Parathyroid adenoma (tissue), 2 donors: Measurements from ENCODE around the gene BMF.

Source experiments
- H2AFZ ChIP-seq: fragments of 300-600 bp; sonication (generic); one replicate; pipeline ENCODE4 v1.7.0; 2017; ENCODE audit warnings: antibody characterized with exemption, mild to moderate bottlenecking
- H3K27ac ChIP-seq: fragments of 300-600 bp; sonication (generic); one replicate; pipeline ENCODE4 v1.7.0; 2017
- H3K27me3 ChIP-seq: fragments of 300-600 bp; sonication (generic); one replicate; pipeline ENCODE4 v1.7.0; 2017; ENCODE audit warnings: low read length; ENCODE audit not compliant: control insufficient read depth, insufficient read depth
- H3K36me3 ChIP-seq: fragments of 300-600 bp; sonication (generic); one replicate; pipeline ENCODE4 v1.7.0; 2017; ENCODE audit warnings: low read length; ENCODE audit not compliant: control insufficient read depth, insufficient read depth
- H3K4me1 ChIP-seq: fragments of 300-600 bp; sonication (generic); one replicate; pipeline ENCODE4 v1.7.0; 2017; ENCODE audit warnings: control low read depth
- H3K4me2 ChIP-seq: fragments of 300-600 bp; sonication (generic); one replicate; pipeline ENCODE4 v1.7.0; 2017; ENCODE audit warnings: low read length
- H3K4me3 ChIP-seq: fragments of 300-600 bp; sonication (generic); one replicate; pipeline ENCODE4 v1.7.0; 2017; ENCODE audit warnings: low read depth, low read length
- H3K79me2 ChIP-seq: fragments of 300-600 bp; sonication (generic); one replicate; pipeline ENCODE4 v1.7.0; 2017; ENCODE audit warnings: control low read depth
- H3K9ac ChIP-seq: fragments of 300-600 bp; sonication (generic); one replicate; pipeline ENCODE4 v1.7.0; 2017; ENCODE audit warnings: mild to moderate bottlenecking
- H3K9me3 ChIP-seq: fragments of 300-600 bp; sonication (generic); one replicate; pipeline ENCODE4 v1.7.0; 2017; ENCODE audit warnings: low read length; ENCODE audit not compliant: control insufficient read depth
- TF ChIP-seq, protein P1 (sequence below): fragments of 300-600 bp; sonication (generic); IDR thresholded peaks from one replicate; pipeline ENCODE4 v1.7.0; 2017; ENCODE audit warnings: antibody characterized with exemption, mild to moderate bottlenecking
- donor health status: primary hyperparathyroidism.

BMF gene

DNA sequence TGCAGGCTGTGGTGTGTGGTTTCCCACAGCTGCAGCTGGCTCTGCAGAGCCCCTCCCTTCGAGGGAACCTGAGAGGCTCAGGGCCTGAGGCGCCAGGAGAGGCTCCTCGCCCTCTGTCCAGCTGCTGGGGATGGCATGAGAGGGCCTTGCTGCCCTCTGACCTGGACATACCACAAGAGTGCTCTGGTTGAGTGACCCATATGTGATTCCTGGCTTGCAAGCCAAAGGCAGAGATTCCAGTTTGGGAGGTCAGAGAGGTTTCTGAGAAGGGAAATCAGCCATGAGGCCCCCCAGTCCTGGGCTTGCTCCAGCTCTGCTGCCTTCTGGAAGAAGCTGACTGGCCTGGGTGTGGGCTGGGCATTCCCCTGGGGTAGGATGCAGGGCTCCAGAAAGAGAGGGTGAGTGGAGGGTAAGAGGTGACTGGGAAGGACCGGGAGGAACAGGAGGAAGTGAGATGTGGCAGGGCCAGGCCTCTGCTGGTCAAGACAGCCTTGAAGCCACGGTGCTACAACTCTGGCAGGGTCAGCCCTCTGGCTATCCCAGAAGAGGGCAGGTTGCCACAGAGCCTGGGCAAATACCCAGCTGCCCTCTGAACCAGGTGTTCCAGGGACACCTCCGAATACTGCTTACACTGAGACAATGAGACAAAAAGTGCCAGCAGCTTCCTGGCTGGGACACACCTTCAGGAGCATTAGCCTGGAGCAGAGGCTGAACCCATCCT is 53.7 kb downstream of the BMF start:
- Histone ChIP-seq H3K36me3 (no peaks in the 10 kb centered on the region), H3K4me1 (peaks cover 2% of the 10 kb centered on the region), H3K4me2 (no peak overlapping the region), H3K27ac (no peak overlapping the region), H2AFZ (no peak overlapping the region), H3K4me3 (no peak overlapping the region), H3K9me3 (no peaks in the 10 kb centered on the region), H3K9ac (no peak overlapping the region), H3K79me2 (no peaks in the 10 kb centered on the region), H3K27me3 (no peaks in the 10 kb centered on the region)
- TF ChIP-seq, protein P1, sequence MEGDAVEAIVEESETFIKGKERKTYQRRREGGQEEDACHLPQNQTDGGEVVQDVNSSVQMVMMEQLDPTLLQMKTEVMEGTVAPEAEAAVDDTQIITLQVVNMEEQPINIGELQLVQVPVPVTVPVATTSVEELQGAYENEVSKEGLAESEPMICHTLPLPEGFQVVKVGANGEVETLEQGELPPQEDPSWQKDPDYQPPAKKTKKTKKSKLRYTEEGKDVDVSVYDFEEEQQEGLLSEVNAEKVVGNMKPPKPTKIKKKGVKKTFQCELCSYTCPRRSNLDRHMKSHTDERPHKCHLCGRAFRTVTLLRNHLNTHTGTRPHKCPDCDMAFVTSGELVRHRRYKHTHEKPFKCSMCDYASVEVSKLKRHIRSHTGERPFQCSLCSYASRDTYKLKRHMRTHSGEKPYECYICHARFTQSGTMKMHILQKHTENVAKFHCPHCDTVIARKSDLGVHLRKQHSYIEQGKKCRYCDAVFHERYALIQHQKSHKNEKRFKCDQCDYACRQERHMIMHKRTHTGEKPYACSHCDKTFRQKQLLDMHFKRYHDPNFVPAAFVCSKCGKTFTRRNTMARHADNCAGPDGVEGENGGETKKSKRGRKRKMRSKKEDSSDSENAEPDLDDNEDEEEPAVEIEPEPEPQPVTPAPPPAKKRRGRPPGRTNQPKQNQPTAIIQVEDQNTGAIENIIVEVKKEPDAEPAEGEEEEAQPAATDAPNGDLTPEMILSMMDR: no peak

- Histone ChIP-seq H3K9ac (no peak overlapping the region), H3K27me3 (no peaks in the 10 kb centered on the region), H3K4me1 (peaks cover 2% of the 10 kb centered on the region), H3K9me3 (no peaks in the 10 kb centered on the region), H3K4me2 (no peak overlapping the region), H3K27ac (no peak overlapping the region), H2AFZ (no peak overlapping the region), H3K4me3 (no peak overlapping the region), H3K79me2 (no peaks in the 10 kb centered on the region), H3K36me3 (no peaks in the 10 kb centered on the region)
- TF ChIP-seq, protein P1: no peak
These were observed 54.1 kb downstream of the BMF start for GRCh38 chr15:40054605-40054854.

DNA sequence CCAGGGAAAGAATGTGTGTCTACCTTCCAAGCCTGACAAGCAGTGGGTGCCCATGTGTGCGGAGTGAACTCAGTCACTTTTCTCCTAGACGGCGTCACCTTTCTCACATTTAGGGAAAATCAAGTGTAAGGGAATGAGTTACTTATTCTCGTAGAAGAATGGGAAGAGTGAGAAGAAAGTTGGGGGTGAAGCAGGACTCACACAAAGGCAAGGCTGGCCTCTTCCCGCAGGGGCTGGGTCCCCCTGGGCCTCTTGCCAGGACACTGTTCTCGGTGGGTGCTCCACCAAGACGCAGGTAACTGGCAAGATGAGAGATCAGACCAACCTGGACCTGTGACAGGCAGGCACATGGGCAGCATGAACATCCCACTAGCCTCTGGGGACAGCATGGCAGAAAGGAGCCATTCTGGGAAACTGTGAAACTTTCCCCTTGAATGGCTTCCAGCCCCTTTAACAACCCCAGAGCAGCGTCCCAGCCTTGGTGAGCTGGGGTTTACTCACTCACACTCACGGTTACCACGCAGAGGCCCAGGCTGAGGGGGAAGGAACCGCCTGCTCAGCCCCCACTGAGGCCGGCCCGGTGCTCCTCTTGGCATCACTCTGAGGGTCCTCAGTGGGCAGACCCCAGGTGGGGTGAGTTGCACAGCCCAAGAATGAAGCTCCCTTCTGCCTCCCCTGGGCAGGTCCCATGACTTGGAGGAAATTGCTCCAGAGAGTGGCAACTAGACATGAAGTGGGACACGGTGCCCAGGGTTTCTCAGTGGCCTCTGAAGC is 54.7 kb downstream of the BMF start:
- Histone ChIP-seq H3K4me3 (no peak overlapping the region), H3K27me3 (no peaks in the 10 kb centered on the region), H3K79me2 (no peaks in the 10 kb centered on the region), H3K9ac (no peak overlapping the region), H3K36me3 (no peaks in the 10 kb centered on the region), H3K4me2 (no peak overlapping the region), H3K27ac (no peak overlapping the region), H3K9me3 (no peaks in the 10 kb centered on the region), H2AFZ (no peak overlapping the region), H3K4me1 (peaks cover 2% of the 10 kb centered on the region)
- TF ChIP-seq, protein P1: no peak

DNA sequence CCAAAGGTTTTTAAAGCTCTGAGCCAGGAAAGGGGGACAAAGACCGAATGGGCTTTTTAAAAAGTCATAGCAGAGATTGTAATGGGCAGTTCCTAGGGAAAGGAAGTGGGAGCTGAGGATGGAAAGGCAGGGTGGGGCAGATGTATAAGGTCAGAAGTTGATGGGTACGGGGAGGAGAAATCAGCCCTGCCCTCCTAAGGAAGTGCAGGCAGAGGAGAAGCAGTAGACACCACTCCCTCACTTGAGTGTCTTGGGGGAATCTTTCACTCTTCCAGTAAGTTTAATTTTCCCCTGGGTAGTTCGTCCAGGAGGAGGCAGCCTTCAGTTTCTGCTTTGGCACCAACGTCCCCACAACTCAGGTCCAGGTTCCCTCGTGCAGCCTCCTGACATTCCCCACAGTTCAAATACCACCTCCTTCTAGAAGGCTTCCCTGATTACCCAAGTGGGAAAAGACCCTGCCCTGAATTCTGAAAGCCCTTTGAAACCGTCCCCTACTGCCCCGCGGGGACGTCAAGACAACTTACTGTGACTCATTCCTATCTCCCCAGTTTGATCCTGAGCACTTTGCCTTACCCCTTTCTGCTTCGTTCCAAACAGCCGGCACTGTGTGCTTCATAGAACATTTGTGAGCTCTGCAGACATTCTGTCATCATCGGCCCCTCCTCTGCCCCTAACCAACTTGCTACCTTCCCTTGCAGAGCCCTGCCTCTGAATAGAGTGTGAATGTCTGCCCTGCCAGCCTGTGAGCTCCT is 55.4 kb downstream of the BMF start:
- H3K4me1 ChIP-seq: peaks cover 2% of the 10 kb centered on the region
- no peaks in the 10 kb centered on the region for H3K36me3 ChIP-seq
- no peak overlapping the region for H3K4me2 ChIP-seq
- no peaks in the 10 kb centered on the region for H3K79me2 ChIP-seq
- H3K4me3 ChIP-seq: no peak overlapping the region
- no peaks in the 10 kb centered on the region for H3K9me3 ChIP-seq
- no peak overlapping the region for H2AFZ ChIP-seq
- H3K9ac ChIP-seq: no peak overlapping the region
- no peak overlapping the region for H3K27ac ChIP-seq
- TF ChIP-seq, protein P1: no peak
- no peaks in the 10 kb centered on the region for H3K27me3 ChIP-seq
